ENCODE data around the gene ALS2.
"Not testable (repeated sequence)": the region's sequence is repeated elsewhere in the genome, so short reads cannot be mapped to it uniquely, and the experiment has no call there.

The ALS2 gene

GRCh38 chr2:201675454-201675853 is 105.3 kb downstream of the ALS2 start:
- DNase-seq (ENCODE audit: low read depth in 2 of 2), result no peak

GRCh38 chr2:201674794-201675193 is 105.9 kb downstream of the ALS2 start:
- DNase-seq (ENCODE audit: low read depth in 2 of 2), result no peak

GRCh38 chr2:201674298-201674697 is 106.4 kb downstream of the ALS2 start:
- DNase-seq (ENCODE audit: low read depth in 2 of 2), result no peak

GRCh38 chr2:201673546-201673945 is 107.2 kb downstream of the ALS2 start:
- no peak for DNase-seq (ENCODE audit: low read depth in 2 of 2)

GRCh38 chr2:201671205-201671604 is 109.5 kb downstream of the ALS2 start:
- DNase-seq (ENCODE audit: low read depth in 2 of 2), result not testable (repeated sequence)

- no peak for DNase-seq (ENCODE audit: low read depth in 2 of 2)
Observed at GRCh38 chr2:201669865-201670264, 110.9 kb downstream of the ALS2 start.

- DNase-seq (ENCODE audit: low read depth in 2 of 2), result no peak
Observed at GRCh38 chr2:201668402-201668910, 112.3 kb downstream of the ALS2 start.

- no peak for DNase-seq (ENCODE audit: low read depth in 2 of 2)
Observed at GRCh38 chr2:201664334-201664733, 116.4 kb downstream of the ALS2 start.

GRCh38 chr2:201661366-201661765 is 119.4 kb downstream of the ALS2 start:
- DNase-seq (ENCODE audit: low read depth in 2 of 2), result no peak

- DNase-seq (ENCODE audit: low read depth in 2 of 2), result no peak
Observed at GRCh38 chr2:201660293-201660895, 120.3 kb downstream of the ALS2 start.

GRCh38 chr2:201656740-201657139 is 124.0 kb downstream of the ALS2 start:
- DNase-seq (ENCODE audit: low read depth in 2 of 2), result no peak

GRCh38 chr2:201656102-201656501 is 124.6 kb downstream of the ALS2 start:
- DNase-seq (ENCODE audit: low read depth in 2 of 2), result no peak

- no peak for DNase-seq (ENCODE audit: low read depth in 2 of 2)
Observed at GRCh38 chr2:201654616-201655384, 125.9 kb downstream of the ALS2 start.

GRCh38 chr2:201653221-201653620 is 127.5 kb downstream of the ALS2 start:
- DNase-seq (ENCODE audit: low read depth in 2 of 2), result no peak
